ENCODE results near the gene PKP3.
"Not testable (repeated sequence)": the region's sequence is repeated elsewhere in the genome, so short reads cannot be mapped to it uniquely, and the experiment has no call there.

Gene PKP3

DNA sequence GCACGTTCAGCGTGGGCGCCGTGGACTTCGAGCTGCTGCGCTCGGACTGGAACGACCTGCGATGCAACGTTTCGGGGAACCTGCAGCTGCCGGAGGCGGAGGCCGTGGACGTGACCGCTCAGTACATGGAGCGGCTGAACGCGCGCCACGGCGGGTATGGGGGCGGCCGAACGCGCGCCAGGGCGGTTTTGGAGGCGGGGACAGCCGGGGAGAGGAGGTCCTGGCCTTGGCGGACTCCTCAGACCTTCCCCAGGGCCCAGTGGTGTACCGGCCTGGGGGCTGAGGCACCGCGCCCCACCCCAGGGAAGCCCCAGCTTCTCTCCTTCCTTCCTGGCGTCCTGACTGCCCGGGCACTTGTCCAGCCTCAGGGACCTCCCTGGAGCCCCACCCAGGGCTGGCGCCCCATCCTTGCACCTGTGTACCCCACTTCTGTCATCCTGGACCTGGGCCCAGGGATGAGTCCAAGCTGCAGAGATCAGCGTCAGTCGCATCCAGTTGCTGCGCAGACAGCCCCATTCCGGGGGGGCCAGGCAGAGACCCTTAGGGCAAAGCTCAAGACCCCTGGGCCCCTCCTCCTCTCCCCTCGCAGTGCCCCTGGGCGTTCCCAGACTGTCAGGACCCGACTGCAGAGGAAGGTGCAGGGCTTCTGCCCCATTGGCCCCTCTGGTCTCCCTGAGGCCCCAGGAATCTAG is 16.7 kb upstream of the PKP3 start:
- no peak for DNase-seq (ENCODE audit: low read depth)

DNA sequence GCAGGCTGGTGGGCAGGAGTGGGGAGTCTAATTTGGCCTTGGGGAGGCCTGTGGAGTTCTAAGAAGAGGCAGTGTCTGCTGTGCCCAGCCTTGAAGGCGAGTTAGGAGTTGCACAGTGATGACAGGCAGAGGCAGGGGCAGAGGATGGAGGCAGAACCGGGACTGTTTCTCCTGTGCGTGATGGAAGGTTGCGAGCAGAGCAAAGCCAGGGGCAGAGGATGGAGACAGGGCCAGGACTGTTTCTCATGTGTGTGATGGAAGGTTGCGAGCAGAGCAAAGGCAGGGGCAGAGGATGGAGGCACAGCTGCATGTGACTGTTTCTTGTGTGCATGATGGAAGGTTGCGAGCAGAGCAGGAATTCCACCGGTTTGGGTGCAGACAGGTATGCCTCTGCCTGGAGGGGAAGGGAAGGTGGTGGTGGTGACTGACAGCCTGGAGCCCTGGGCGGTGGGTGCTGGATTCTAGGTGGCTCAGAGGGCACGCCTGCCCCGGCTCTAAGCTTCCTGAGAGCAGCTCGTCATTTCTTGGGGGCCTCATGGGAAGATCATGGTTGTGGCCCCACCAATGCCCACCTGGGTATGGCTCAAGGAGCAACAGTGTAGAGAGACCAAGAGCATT is 16.0 kb upstream of the PKP3 start:
- DNase-seq (ENCODE audit: low read depth) = no peak

DNA sequence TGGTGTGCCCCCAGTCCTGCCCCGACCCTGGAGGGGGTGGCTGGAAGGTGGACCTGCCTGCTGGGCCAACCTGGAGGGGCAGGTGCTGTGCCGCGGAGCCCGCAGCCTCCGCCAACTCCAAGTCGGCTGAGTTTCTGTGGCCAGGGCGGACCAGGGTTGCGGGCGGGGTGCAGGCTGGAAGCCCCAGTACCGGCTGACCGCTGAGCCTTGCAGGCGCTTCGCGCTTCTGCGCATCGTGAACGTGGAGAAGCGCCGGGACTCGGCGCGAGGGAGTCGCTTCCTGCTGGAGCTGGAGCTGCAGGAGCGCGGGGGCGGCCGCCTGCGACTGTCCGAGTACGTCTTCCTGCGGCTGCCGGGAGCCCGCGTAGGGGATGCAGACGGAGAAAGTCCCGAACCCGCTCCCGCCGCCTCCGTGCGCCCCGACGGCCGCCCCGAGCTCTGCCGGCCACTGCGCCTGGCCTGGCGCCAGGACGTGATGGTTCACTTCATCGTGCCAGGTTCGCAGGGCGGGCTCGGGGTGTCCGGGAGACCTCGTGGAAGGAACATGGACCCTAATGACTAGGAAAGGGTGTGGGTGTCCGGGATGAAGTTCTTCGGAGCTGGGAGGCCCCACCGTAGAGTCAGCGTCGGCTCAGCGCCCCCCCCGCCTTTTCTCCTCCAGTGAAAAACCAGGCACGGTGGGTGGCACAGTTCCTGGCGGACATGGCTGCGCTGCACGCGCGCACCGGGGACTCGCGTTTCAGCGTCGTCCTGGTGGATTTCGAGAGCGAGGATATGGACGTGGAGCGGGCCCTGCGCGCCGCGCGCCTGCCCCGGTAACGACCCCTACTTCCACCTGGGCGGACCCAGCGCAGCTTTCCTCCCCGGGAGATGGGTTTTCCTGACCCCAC is 14.6 kb upstream of the PKP3 start:
- DNase-seq (ENCODE audit: low read depth) = no peak

DNA sequence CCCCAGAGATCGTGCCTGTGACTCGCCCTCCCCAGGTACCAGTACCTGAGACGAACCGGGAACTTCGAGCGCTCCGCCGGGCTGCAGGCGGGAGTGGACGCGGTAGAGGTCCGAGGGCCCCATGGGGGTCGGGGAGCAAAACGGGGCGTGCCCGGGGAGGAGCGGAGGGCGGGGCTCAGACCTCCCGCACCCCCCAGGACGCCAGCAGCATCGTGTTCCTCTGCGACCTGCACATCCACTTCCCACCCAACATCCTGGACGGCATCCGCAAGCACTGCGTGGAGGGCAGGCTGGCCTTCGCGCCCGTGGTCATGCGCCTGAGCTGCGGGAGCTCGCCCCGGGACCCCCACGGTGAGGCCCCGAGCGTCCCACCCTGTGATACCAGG is 13.9 kb upstream of the PKP3 start:
- DNase-seq (ENCODE audit: low read depth) = no peak

DNA sequence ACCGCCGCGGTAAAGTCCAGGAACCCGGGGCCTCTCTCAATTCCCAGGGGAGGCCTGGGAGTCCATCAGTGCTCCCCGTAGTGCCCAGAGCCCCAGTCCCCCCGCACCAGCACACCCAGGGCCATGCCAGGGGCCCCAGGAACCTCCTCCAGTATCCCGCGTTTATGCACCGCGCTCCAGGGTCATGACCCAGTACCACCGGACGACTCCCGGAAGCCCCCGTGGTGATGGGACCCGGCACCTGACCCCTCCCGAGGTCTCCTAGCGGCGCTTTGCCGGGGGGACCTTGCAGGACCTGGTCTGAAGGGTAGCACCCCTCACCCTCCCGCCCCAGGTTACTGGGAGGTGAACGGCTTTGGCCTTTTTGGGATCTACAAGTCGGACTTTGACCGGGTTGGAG is 13.5 kb upstream of the PKP3 start:
- DNase-seq (ENCODE audit: low read depth) = no peak

DNA sequence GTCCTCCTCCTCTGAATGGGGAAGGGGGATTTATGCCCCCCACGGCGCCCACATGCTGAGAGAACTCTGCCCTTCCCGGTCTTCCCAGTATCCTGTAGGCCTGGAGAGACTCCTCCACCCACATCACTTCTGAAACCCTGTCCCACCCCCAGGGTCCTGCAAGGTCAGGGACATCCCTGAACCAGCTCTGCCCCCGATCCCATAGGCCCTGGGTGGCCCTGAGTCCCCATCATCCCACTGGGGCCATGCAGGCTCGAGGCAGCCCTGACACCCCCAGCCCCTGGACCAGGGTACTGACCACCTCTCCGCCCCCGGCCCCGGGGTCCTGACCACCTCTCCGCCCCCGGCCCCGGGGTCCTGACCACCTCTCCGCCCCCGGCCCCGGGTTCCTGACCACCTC is 13.0 kb upstream of the PKP3 start:
- DNase-seq (ENCODE audit: low read depth) = no peak

DNA sequence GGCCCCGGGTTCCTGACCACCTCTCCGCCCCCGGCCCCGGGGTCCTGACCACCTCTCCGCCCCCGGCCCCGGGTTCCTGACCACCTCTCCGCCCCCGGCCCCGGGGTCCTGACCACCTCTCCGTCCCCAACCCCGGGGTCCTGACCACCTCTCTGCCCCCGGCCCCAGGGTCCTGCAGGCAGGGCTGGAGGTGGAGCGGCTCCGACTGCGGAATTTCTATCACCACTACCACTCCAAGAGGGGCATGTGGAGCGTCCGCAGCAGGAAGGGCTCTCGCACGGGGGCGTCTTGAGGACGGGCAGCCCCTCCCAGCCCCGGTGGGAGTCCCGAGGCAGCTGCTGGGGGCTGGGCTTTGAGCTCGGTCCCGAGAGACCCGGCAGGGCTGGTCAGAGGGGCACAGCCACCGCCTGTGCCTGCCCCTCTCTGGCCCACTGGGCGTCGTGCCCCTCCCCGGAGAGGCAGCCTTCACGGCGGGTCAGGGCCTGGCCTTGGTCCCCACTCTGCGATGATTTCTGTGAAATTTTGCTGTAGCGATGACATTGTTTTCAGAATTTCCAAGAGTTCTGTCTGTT is 12.4 kb upstream of the PKP3 start:
- DNase-seq (ENCODE audit: low read depth) = no peak

DNA sequence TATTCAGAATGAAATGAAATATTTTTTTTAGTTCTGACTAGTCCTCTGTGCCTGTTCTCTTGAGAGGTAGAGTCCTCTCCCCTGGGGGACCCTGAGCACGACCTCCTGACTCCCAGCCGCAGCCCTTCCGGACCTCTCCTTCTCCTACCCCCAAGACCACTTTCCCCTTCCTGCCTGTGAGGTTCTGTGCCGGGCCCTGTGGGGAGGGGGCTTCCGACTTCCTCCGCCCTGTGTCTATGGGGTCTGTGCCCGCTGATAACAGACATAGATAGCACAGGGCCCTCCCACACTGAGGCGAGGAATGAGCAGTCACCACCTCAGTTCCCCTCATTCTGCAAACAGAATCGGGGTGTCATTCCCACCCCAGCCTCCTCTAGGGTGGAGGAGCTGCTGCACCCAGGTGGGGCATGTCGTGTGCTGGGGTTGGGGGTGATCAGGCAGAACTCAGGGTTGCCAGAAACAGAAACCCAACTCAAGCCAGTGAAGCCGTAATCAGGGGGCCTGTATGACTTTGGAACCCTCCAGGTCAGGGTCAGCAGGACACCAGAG is 11.9 kb upstream of the PKP3 start:
- no peak for DNase-seq (ENCODE audit: low read depth)

DNA sequence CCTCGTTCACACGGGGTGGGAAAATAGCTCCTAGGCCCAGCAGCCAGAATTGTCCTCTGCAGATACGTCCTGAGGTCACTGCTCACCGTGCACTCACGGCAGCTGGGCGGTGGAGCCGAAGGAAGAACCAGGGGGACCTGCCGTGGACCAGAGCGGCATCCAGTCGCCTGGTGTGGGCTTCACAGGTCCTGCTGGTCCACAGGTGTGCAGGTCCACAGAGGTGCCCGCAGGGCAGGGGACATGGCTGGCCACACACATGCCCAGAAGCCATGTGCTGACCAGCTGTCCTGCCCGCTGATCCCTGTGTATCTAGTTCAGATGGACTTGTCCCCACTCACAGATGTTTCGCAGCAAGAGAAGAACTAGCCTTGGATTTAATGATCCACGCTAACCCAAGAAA is 10.6 kb upstream of the PKP3 start:
- DNase-seq (ENCODE audit: low read depth) = no peak

DNA sequence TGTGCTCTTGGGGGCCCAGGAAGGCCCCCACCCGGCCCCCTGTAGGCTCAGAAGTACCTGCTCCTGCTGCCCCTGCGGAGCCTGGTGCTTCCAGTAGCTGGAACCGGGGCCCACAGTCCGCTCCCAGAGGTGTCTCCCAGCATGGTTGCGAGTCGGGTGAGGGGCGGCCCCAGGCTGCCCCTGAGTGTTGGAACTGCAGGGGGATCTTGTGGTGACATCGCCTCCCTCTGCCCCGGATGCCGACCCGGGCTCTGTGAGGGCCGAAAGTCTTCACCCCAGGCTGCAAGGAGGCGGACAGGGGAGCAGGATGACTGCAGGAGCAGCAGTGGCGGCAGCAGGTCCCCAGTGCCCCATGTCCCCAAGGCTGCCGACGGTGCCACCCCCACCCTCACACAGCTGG is 9.5 kb upstream of the PKP3 start:
- no peak for DNase-seq (ENCODE audit: low read depth)

DNA sequence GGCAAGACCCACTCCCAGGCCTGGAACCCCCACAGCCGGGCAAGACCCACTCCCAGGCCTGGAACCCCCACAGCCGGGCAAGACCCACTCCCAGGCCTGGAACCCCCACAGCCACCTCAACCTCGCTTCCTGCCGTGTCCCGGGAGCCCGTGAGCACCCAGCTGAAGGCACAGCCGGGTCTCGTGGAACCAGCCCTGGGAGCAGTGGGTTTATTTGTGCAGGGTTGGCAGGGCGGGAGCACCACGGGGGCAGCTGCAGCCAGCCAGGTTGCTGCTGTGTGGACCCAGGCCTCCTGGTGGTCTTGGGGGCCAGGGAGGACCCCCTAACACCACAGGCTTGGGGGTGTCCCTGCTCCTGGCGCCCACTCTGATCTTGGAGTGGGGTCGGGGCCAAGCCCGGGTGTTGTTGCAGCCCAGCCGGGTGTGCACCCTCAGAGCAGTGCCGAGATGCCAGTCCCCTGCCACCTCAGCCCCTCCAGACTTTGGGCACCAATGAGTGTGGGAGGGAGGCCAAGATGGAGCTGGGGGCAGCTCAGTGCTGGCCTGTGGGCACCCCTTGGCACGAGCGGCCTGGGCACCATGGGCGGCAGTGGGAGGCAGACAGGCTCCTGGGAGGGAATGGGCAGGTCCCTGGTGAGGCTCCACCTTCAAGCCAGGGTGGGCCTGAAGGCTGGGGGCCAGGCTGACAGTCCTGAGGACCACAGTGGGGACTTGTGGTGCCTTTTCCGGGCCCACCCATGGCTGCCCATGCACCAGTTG is 8.2 kb upstream of the PKP3 start:
- no peak for DNase-seq (ENCODE audit: low read depth)

DNA sequence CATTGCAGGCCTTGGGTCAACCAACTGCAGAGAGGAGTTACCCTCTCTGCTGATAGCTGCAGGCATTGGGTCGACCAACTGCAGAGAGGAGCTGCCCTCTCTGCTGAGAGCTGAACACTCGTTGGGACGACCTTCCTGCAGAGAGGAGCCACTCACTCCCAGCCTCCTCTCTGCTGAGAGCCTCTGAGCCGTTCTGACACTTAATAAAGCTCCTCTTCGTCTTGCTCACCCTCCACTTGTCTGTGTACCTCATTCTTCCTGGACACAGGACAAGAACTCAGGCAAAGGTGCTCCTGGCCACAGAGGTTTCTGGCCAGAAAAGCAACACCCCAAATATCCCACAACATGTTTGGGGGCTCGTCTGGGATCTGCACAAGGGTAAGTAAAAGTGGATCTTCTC is 7.5 kb upstream of the PKP3 start:
- no peak for DNase-seq (ENCODE audit: low read depth)

DNA sequence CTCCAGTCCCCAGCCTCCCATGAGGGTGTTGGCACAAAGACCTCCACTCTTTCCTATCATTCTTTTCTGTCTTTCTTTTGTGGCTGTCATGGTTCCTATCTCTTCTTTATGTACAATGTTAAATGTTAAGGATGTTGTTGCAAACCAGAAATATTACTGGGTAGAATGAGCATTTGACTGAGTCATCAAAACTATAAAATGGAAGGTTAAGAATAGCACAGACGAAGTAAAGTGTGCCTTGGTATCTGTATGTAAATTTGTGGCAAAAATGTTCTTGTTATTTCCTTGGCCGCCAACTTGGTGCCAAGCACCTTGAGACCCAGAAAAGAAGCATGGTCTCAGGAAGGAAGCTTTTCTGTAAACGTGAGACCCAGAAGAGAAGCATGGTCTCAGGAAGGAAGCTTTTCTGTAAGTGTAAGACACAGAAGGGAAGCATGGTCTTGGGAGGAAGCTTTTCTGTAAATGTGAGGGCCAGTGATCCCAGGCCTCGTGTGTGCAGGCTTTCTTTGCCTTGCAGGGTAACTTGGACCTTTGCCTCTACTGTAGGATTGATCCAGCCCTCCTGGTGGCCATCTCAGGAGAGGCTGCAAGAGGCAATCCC is 6.7 kb upstream of the PKP3 start:
- no peak for DNase-seq (ENCODE audit: low read depth)

DNA sequence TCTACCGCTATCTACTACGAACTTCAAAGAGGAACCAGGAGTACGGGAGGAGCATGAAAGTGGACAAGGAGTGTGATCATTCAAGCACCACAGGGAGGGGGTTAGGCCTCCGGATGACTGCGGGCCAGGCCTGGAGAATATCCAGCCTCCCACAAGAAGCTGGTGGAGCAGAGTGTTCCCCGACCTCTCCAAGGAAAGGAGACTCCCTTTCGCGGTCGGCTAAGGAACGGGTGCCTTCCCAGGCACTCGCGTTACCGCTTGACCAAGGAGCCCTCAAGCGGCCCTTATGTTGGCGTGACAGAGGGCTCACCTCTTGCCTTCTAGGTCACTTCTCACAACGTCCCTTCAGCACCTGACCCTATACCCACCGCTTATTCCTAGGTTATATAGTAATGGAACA is 4.6 kb upstream of the PKP3 start:
- not testable (repeated sequence) for DNase-seq (ENCODE audit: low read depth)

DNA sequence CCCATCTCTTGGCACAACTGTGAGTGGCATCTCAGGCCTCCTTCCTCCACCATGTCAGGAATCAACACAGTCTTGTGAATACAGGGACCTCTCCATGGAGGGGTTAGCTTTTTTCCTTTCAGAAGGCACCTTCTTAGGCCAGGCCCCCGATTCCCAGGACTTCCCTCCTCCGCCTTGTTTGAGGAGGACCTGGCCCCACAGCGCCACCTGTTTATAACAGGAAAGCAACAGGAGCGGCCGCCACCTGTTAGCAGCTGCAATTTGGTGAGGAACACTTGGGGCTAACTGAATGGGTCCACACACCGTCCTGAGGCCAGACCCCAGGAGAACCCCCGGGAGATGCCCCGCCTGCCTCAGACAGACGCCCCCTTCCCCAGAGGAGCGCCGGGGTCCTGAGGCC is 3.8 kb upstream of the PKP3 start:
- DNase-seq (ENCODE audit: low read depth) = no peak

DNA sequence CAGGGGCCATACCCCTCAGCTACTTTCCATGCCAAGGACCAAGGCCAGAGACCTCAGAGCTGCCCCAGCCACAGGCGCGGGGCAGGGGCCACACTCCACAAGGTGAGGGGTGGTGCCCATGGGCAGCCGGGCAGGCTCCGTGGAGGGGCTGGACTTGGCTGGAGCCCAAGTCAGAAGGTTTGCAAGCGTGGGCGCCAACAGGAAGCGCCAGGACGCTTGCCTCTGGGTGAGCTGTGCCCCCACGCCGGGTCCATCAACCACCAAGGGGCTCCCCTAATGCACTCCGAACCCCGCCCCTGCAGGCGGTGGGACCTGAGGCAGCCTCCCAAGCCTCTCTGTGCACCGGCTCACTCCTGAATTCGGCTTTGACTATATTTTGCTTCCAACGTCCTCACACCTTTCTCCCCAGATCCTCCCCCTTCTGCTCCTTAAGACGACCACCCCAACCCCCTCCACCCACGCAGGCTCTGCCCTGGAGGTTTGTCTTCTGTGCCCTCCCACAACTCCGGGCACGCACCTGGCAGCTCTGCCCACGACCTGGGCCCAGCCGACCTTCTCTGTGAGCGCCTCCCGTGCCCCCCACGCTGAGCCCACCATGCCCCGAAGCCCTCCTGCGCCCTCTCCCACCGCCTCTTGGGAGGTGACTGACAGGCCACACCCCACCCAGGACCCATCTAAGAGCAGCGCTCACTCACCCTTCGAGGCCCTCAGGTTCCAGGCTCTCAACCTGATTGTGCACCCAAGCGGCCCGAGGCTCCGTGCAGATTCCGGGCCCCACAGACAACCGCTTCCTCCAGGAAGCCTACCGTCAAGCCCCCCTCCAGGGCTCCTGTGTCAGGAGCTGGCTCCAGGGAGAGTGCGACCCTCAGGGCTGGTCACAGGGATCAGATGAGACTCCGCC is 2.6 kb upstream of the PKP3 start:
- DNase-seq (ENCODE audit: low read depth) = no peak

DNA sequence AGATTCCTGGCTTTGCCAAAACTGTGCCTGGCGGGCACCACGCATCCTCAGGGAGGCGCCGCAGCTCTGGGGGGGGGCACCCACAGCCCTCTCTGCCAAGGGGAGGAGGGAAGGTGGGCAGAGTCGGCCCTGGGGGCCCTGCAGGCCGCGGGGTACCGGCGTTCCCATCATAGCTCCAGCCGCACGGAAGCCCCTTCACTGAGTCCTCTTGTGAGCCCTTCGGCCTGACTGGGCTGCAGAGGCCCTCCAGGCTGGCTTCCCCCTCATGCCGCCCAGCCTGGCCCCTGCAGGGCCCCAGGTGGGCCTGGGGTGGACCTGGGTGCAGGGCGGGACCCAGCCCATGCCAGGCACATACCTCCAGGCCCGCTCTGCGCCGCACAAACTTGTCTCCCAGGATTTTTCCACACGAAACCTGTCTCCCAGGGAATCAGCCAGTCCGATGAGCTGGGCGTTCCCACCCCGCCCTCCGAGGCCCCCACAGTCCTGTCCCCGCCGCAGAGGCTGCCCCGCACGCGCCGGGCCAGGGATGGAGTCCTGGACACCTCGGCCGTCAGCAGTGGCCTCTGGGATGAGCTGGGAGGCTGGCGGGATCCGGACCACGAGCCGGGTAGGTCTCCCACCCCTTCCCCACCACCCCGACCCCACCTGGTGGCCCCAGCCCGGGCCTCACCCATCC is 1.8 kb upstream of the PKP3 start:
- no peak for DNase-seq (ENCODE audit: low read depth)

DNA sequence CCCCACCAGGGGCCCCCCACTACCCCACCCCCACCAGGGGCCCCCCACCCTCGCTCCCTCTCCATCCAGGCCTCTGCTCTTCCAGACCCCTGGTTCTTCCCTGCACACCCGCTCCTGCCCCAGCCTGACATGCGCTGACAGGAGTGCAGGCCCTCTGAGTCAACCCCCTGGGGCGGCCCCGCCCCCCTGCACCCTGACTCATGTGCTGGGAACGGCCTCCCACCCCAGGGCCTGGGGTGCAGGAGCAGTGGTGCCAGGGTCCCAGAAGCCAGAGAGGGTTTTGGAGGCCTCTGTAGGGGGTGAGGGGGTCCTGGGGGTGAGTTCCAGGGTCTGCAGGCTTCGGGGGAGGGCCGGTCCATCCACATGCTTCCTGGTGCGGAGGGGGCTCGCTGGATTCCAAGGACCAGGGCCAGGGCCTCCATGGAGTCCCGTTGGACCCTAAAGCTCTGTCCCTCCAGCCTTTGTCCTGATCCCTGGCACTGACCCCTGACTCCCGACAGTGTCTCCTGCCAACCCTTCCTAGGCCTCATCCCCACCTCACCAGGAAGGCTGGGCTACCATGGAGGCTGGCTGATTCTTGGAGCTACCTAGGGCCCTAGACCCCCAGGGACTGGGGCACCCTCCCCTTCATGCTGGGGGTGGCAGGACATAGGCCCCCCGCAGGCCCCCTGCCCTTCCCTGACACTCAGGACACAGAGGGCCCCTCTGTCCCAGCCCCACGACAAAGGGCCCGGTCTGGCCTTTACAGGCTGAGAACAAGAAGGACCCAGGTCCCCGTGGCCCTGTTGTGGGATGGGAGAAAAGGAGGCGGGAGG is 583 bp upstream of the PKP3 start:
- DNase-seq (ENCODE audit: low read depth) = peak; percentile 92
